Measurements from ENCODE around the gene LTBP1. TPM values are rescaled to one million over a fixed set of nuclear protein-coding genes. Genes with fewer than 3 reads are reported as not detected.
"Not testable (repeated sequence)": the region's sequence is repeated elsewhere in the genome, so short reads cannot be mapped to it uniquely, and the experiment has no call there.

Gene LTBP1
- total and polyA plus RNA-seq, 2 of the 13 experiments (the other 11 are each of a cell fraction or from before 2014, with no cell fraction given), result 0.12 to 0.22 TPM

DNA sequence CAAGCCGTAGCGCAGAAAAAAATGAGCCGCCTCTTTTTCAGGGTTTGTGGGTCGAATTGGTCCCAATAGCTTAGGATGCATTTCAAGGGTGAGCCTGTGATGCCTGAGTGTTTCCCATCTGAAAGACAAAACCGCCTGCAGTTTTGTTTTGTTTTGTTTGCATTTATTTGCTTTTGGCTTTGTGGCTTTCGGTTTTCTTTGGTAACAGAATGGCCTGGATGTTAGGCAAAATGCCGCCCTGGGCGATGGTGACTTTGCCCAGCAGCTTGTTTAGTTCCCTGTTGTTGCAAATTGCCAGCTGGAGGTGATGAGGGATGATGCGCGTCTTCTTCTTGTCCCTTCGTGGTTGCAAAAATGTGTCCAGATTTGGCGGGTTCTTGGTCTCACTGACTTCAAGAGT is 109.4 kb downstream of the LTBP1 start:
- H3K9ac ChIP-seq (ENCODE audit: insufficient read depth, low read depth, low read length), result no peak overlapping the region
- DNase-seq (ENCODE audit: low spot score) (no peak), ATAC-seq (no peak), FAIRE-seq (no peak)
- WGBS (ENCODE audit: low lambda C conversion rate), result 59% methylated on average over 12 of the region's 12 CpGs
- H3K27me3 ChIP-seq (ENCODE audit: control insufficient read depth in 1 of 2, insufficient read depth in 2 of 2, low read length in 2 of 2), result no peaks in the 10 kb centered on the region
- TF ChIP-seq THYN1 (CRISPR knock-in tag; IDR thresholded peaks at IDR 0.05; ENCODE audit: borderline replicate concordance, low read depth) (no peak), TMF1 (CRISPR knock-in tag; IDR thresholded peaks at IDR 0.05; ENCODE audit: low read depth) (no peak), MAFF (IDR thresholded peaks at IDR 0.05; ENCODE audit: low read depth, low read length) (no peak), ZBTB14 (CRISPR knock-in tag; IDR thresholded peaks at IDR 0.05) (no peak), FLYWCH1 (CRISPR knock-in tag; IDR thresholded peaks at IDR 0.05) (no peak), YEATS4 (CRISPR knock-in tag; IDR thresholded peaks at IDR 0.05; ENCODE audit: borderline replicate concordance) (no peak), MYNN (CRISPR knock-in tag; IDR thresholded peaks at IDR 0.05; ENCODE audit: low read depth) (no peak), ZNF12 (CRISPR knock-in tag; IDR thresholded peaks at IDR 0.05) (no peak), JDP2 (CRISPR knock-in tag; IDR thresholded peaks at IDR 0.05; ENCODE audit: borderline replicate concordance) (no peak), ZNF530 (CRISPR knock-in tag; IDR thresholded peaks at IDR 0.05; ENCODE audit: low read depth) (no peak), RAD21 (CRISPR knock-in tag; IDR thresholded peaks at IDR 0.05) (no peak), MAFK (conservative IDR thresholded peaks at IDR 0.05 in 1 of 2, IDR thresholded peaks at IDR 0.05 in 1 of 2; ENCODE audit: low read length in 2 of 2) (no peak), ZNF720 (CRISPR knock-in tag; IDR thresholded peaks at IDR 0.05) (no peak)
- H2AFZ ChIP-seq (ENCODE audit: low read length), result no peak overlapping the region
- no peak overlapping the region for H3K4me3 ChIP-seq (replicated peaks in 1 of 3; ENCODE audit: insufficient read depth in 1 of 3, low read depth in 2 of 3, low read length in 3 of 3)
- H3K27ac ChIP-seq (ENCODE audit: extremely low read length, insufficient read depth, low read length), result no peak overlapping the region
- ChIA-PET POLR2A (no interaction called here), CTCF (ENCODE audit: low intra/inter-chr PET ratio, low total read pairs) (no interaction called here)
- BruUV-seq (replicated peaks), result no TSS peak
- no peaks in the 10 kb centered on the region for H3K9me3 ChIP-seq (ENCODE audit: low read length)
- intact Hi-C loops (cut with micrococcal nuclease; ENCODE audit: unreplicated experiment), result no loop called here
- H3K4me2 ChIP-seq (ENCODE audit: low read depth, low read length), result no peak overlapping the region
- H3K36me3 ChIP-seq (replicated peaks in 1 of 2; ENCODE audit: control insufficient read depth in 1 of 2, insufficient read depth in 2 of 2, low read length in 2 of 2), result no peaks in the 10 kb centered on the region
- H4K20me1 ChIP-seq (ENCODE audit: insufficient read depth, low read length), result no peaks in the 10 kb centered on the region
- H3K79me2 ChIP-seq (ENCODE audit: insufficient read depth, low read length), result no peaks in the 10 kb centered on the region
- H3K4me1 ChIP-seq (ENCODE audit: insufficient read depth, low read length), result peaks cover 9% of the 10 kb centered on the region
- in situ Hi-C loops (cut with HindIII; ENCODE audit: extremely low pct_ligation_motif_present, low pct_unique_long_range_greater_than_20kb), result no loop called here

GRCh38 chr2:33057307-33058028 is 110.7 kb downstream of the LTBP1 start:
- in situ Hi-C loops (cut with HindIII; ENCODE audit: extremely low pct_ligation_motif_present, low pct_unique_long_range_greater_than_20kb); H3K4me1 ChIP-seq (ENCODE audit: insufficient read depth, low read length); H3K27ac ChIP-seq (ENCODE audit: extremely low read length, insufficient read depth, low read length); H4K20me1 ChIP-seq (ENCODE audit: insufficient read depth, low read length); BruUV-seq (replicated peaks); FAIRE-seq; H3K9ac ChIP-seq (ENCODE audit: insufficient read depth, low read depth, low read length); H2AFZ ChIP-seq (ENCODE audit: low read length); intact Hi-C loops (cut with micrococcal nuclease; ENCODE audit: unreplicated experiment); H3K4me2 ChIP-seq (ENCODE audit: low read depth, low read length); POLR2A ChIA-PET; CTCF ChIA-PET (ENCODE audit: low intra/inter-chr PET ratio, low total read pairs); DNase-seq (ENCODE audit: low spot score); H3K36me3 ChIP-seq (replicated peaks in 1 of 2; ENCODE audit: control insufficient read depth in 1 of 2, insufficient read depth in 2 of 2, low read length in 2 of 2); H3K27me3 ChIP-seq (ENCODE audit: control insufficient read depth in 1 of 2, insufficient read depth in 2 of 2, low read length in 2 of 2); H3K4me3 ChIP-seq (replicated peaks in 1 of 3; ENCODE audit: insufficient read depth in 1 of 3, low read depth in 2 of 3, low read length in 3 of 3); H3K79me2 ChIP-seq (ENCODE audit: insufficient read depth, low read length); H3K9me3 ChIP-seq (ENCODE audit: low read length); ATAC-seq: not testable (repeated sequence)
- 53% methylated on average over 18 of the region's 39 CpGs for WGBS (ENCODE audit: low lambda C conversion rate)

All from HepG2 (cell line).